Right lobe of liver (tissue), 6 donors: ENCODE results near the gene RASL12. TPM values are rescaled to one million over a fixed set of nuclear protein-coding genes. Genes with fewer than 3 reads are reported as not detected.

Source experiments
- ATAC-seq, 4 donors: fragments of 200-7000 bp; cut with Tn5 transposase; one replicate each; pipeline ENCODE4 v1.9.1; 2020; ENCODE audit warnings: mild to moderate bottlenecking in 4 of 4, moderate library complexity in 4 of 4
- DNase-seq, 3 donors: peaks; one replicate each; pipeline ENCODE4 v3.0.0-alpha.2; 2020
- H3K27ac ChIP-seq, 3 donors: fragments of 200-600 bp; one replicate each; pipeline ENCODE4 v1.8.0; 2022
- H3K27me3 ChIP-seq, 2 donors: fragments of 200-600 bp; one replicate each; pipeline ENCODE4 v1.8.0; 2022
- H3K36me3 ChIP-seq, 4 donors: fragments of 200-600 bp; sonication (generic) in 1 of 4; one replicate each; pipeline versions ENCODE4 v1.5.1 to v1.8.0; 2017 to 2022; ENCODE audit warnings: control low read depth in 1 of 4
- H3K4me1 ChIP-seq, 4 donors: fragments of 200-600 bp; sonication (generic) in 1 of 4; one replicate each; pipeline versions ENCODE4 v1.5.1 to v1.8.0; 2017 to 2022; ENCODE audit warnings: control low read depth in 1 of 4
- H3K4me3 ChIP-seq, 3 donors: fragments of 200-600 bp; one replicate each; pipeline ENCODE4 v1.8.0; 2022
- H3K9me3 ChIP-seq, 4 donors: fragments of 200-600 bp; sonication (generic) in 1 of 4; one replicate each; pipeline versions ENCODE4 v1.5.1 to v1.8.0; 2017 to 2022; ENCODE audit warnings: control low read depth in 1 of 4
- CTCF ChIP-seq, 4 donors: fragments of 200-600 bp in 3 of 4; fragments of 450-650 bp in 1 of 4; IDR thresholded peaks; one replicate each; pipeline versions ENCODE4 v1.5.1 to v1.8.0; 2016 to 2022; ENCODE audit warnings: antibody characterized with exemption in 4 of 4, mild to moderate bottlenecking in 2 of 4
- POLR2A ChIP-seq: fragments of 450-650 bp; IDR thresholded peaks from one replicate; pipeline ENCODE4 v1.6.1; 2017; ENCODE audit warnings: antibody characterized with exemption, mild to moderate bottlenecking
- WGBS: methylation state at CpG from one replicate; pipeline ENCODE4 v1.1.6; 2018; ENCODE audit warnings: low coverage, low lambda C conversion rate; ENCODE audit not compliant: insufficient coverage; ENCODE audit errors: missing lambda C conversion rate; 5-methylcytosine and 5-hydroxymethylcytosine counted together
- intact Hi-C, 2 donors: fragments of 100-400 bp; cut with DNase I; formaldehyde crosslinking; loops; one replicate each; pipeline versions ENCODE4 v1.11.2 to v1.14.1; 2022
- total RNA-seq, 6 experiments: library from RNA; depleted of rRNA in 2 of 6; stranded (reverse); fragments of >200 nt in 2 of 6; fragmentation: NEBNext Ultra II Directional in 3 of 6; extraction: Animal tissue kit (Norgen Biotek cat#: 25700) in 3 of 6; gene quantifications; one replicate each; pipeline versions ENCODE4 v1.1.0 to v1.2.4, GENCODE V29; 2016 to 2023
- donor health status: DM: no; HTN: yes; CAD: no.
- donor health status: DM: no; HTN: no; CAD: no.
- donor health status: DM: no; HTN: no; CAD: no.
- donor health status: DM: no; HTN: yes; CAD: no.
- donor health status: DM: no; HTN: yes; CAD: no.

The RASL12 gene
- total RNA-seq, 6 experiments from 2014 or later: 0.07 to 1.5 (median 0.24) TPM

- intact Hi-C loops: no loop called here
- no CpG with 5 or more reads among the region's 3 CpGs for WGBS
- peaks cover 0 to 30% (median 7%) of the 10 kb centered on the region in 4 donors for H3K4me1 ChIP-seq
- no peak for TF ChIP-seq POLR2A
- TF ChIP-seq CTCF (IDR thresholded peaks at IDR 0.05): no peak
- no peaks in the 10 kb centered on the region for H3K9me3 ChIP-seq
- DNase-seq (no peak), ATAC-seq (no peak)
- H3K36me3 ChIP-seq: no peaks in the 10 kb centered on the region
- no peak overlapping the region for H3K4me3 ChIP-seq
- no peak overlapping the region for H3K27ac ChIP-seq
- no peaks in the 10 kb centered on the region for H3K27me3 ChIP-seq
Observed at GRCh38 chr15:65059369-65059750, 8.4 kb downstream of the RASL12 start.

GRCh38 chr15:65058394-65059368 is 9.1 kb downstream of the RASL12 start:
- TF ChIP-seq CTCF (IDR thresholded peaks at IDR 0.05) (no peak), POLR2A (no peak)
- Histone ChIP-seq H3K4me3 (no peak overlapping the region), H3K36me3 (no peaks in the 10 kb centered on the region), H3K27me3 (no peaks in the 10 kb centered on the region), H3K27ac (no peak overlapping the region), H3K9me3 (no peaks in the 10 kb centered on the region), H3K4me1 (peaks cover 0 to 31% (median 7%) of the 10 kb centered on the region in 4 donors)
- intact Hi-C loops: no loop called here
- DNase-seq (no peak), ATAC-seq (no peak)
- 88% methylated on average over 3 of the region's 16 CpGs for WGBS

GRCh38 chr15:65057549-65057940 is 10.2 kb downstream of the RASL12 start:
- H3K36me3 ChIP-seq: no peaks in the 10 kb centered on the region
- no peak for DNase-seq
- 100% methylated on average over 3 of the region's 8 CpGs for WGBS
- H3K27me3 ChIP-seq: no peaks in the 10 kb centered on the region
- no peak overlapping the region for H3K4me3 ChIP-seq
- no peaks in the 10 kb centered on the region for H3K9me3 ChIP-seq
- intact Hi-C loops: no loop called here
- ATAC-seq: no peak
- TF ChIP-seq CTCF (IDR thresholded peaks at IDR 0.05): no peak
- no peak for TF ChIP-seq POLR2A
- H3K4me1 ChIP-seq: peaks cover 0 to 31% (median 7%) of the 10 kb centered on the region in 4 donors
- H3K27ac ChIP-seq: no peak overlapping the region

GRCh38 chr15:65056868-65057548 is 10.8 kb downstream of the RASL12 start:
- intact Hi-C loops: no loop called here
- Histone ChIP-seq H3K9me3 (no peaks in the 10 kb centered on the region), H3K27ac (peak overlapping the region in 1 of 3 donors; percentile 85), H3K36me3 (no peaks in the 10 kb centered on the region), H3K27me3 (no peaks in the 10 kb centered on the region), H3K4me1 (peaks cover 0 to 31% (median 7%) of the 10 kb centered on the region in 4 donors), H3K4me3 (no peak overlapping the region)
- no peak for TF ChIP-seq CTCF (IDR thresholded peaks at IDR 0.05)
- TF ChIP-seq POLR2A: no peak
- DNase-seq: peak in 1 of 3 donors; percentile 72
- WGBS: 33% methylated on average over 1 of the region's 8 CpGs
- ATAC-seq: peak; percentile 3 to 73 (median 40)
